IMR-90 (cell line): Measurements from ENCODE around the gene SLC26A6. TPM values are rescaled to one million over a fixed set of nuclear protein-coding genes. Genes with fewer than 3 reads are reported as not detected.

Experiments used
- ATAC-seq: fragments of 200-7000 bp; cut with Tn5 transposase; 2 replicates; pipeline ENCODE4 v1.9.1; 2020; ENCODE audit warnings: low read depth, mild to moderate bottlenecking, moderate library complexity
- BruUV-seq: library from RNA; stranded (reverse); fragments of 400-500 nt; replicated peaks from 2 replicates; lab custom pipeline; 2021; lab: Mats Ljungman, UMichigan
- CTCF ChIA-PET: fragments of 300-600 bp; formaldehyde crosslinking; extraction: SDS; loops from one replicate; lab custom pipeline; 2021; ENCODE audit warnings: antibody characterized with exemption; lab: Yijun Ruan, JAX
- POLR2A ChIA-PET: fragments of 300-600 bp; sonication (Branson Sonifier 250); formaldehyde crosslinking; loops from one replicate; lab custom pipeline; 2022; ENCODE audit warnings: antibody characterized with exemption; ENCODE audit not compliant: unreplicated experiment; lab: Charles Lee
- DNase-seq: peaks from one replicate; pipeline ENCODE4 v3.0.0; 2013
- H2AFZ ChIP-seq: replicated peaks from 2 replicates; pipeline ENCODE3; 2013; ENCODE audit warnings: low read length, mild to moderate bottlenecking; ENCODE audit not compliant: poor library complexity
- H2AK5ac ChIP-seq: 2 replicates; pipeline ENCODE4 v1.6.1; 2013; ENCODE audit warnings: low read depth, low read length, inconsistent platforms
- H2AK9ac ChIP-seq: replicated peaks from 2 replicates; pipeline ENCODE3; 2013; ENCODE audit warnings: mild to moderate bottlenecking, low read depth, low read length, moderate library complexity; ENCODE audit not compliant: poor library complexity
- H2BK120ac ChIP-seq: 2 replicates; pipeline ENCODE4 v1.6.1; 2013; ENCODE audit warnings: low read depth, low read length, inconsistent platforms
- H2BK15ac ChIP-seq: 3 replicates; pipeline ENCODE4 v1.6.1; 2013; ENCODE audit warnings: low read depth, low read length, inconsistent platforms
- H2BK20ac ChIP-seq: 2 replicates; pipeline ENCODE4 v1.6.1; 2013; ENCODE audit warnings: low read depth, mild to moderate bottlenecking, inconsistent platforms, low read length, moderate library complexity
- H2BK5ac ChIP-seq: 2 replicates; pipeline ENCODE4 v1.6.1; 2013; ENCODE audit warnings: mild to moderate bottlenecking, low read depth, low read length, inconsistent platforms; ENCODE audit not compliant: poor library complexity, severe bottlenecking
- H3K14ac ChIP-seq: replicated peaks from 2 replicates; pipeline ENCODE4 v1.6.1; 2013; ENCODE audit warnings: low read depth, low read length, inconsistent platforms
- H3K18ac ChIP-seq: 2 replicates; pipeline ENCODE4 v1.6.1; 2013; ENCODE audit warnings: low read depth, low read length, control low read depth
- H3K23ac ChIP-seq: 2 replicates; pipeline ENCODE4 v1.6.1; 2013; ENCODE audit warnings: low read depth, low read length, inconsistent platforms
- H3K27ac ChIP-seq: 2 replicates; pipeline ENCODE4 v1.5.1; 2013; ENCODE audit warnings: mild to moderate bottlenecking, control low read depth, low read length; ENCODE audit not compliant: insufficient read depth
- H3K27me3 ChIP-seq: 2 replicates; pipeline ENCODE4 v1.6.1; 2013; ENCODE audit warnings: low read length; ENCODE audit not compliant: control insufficient read depth, insufficient read depth
- H3K36me3 ChIP-seq: 2 replicates; pipeline ENCODE4 v1.6.1; 2013; ENCODE audit warnings: low read length, mixed read lengths; ENCODE audit not compliant: control insufficient read depth, insufficient read depth
- H3K4ac ChIP-seq: 2 replicates; pipeline ENCODE4 v1.6.1; 2013; ENCODE audit warnings: low read depth, low read length, inconsistent platforms
- H3K4me1 ChIP-seq: 2 replicates; pipeline ENCODE4 v1.6.1; 2013; ENCODE audit warnings: low read length, mixed read lengths; ENCODE audit not compliant: control insufficient read depth, insufficient read depth
- H3K4me2 ChIP-seq: 2 replicates; pipeline ENCODE4 v1.6.1; 2013; ENCODE audit warnings: low read depth, mild to moderate bottlenecking, control low read depth, low read length, moderate library complexity
- H3K4me3 ChIP-seq: 2 replicates; pipeline ENCODE4 v1.5.1; 2013; ENCODE audit warnings: low read depth, mild to moderate bottlenecking, control low read depth, low read length, moderate library complexity; ENCODE audit not compliant: insufficient read depth
- H3K56ac ChIP-seq: 2 replicates; pipeline ENCODE4 v1.6.1; 2013; ENCODE audit warnings: low read length, inconsistent platforms; ENCODE audit not compliant: insufficient read depth; ENCODE audit errors: extremely low read depth
- H3K79me1 ChIP-seq, 2 experiments: 2 replicates each; pipeline ENCODE4 v1.6.1; 2013; ENCODE audit warnings: low read length in 2 of 2, inconsistent platforms in 1 of 2, low read depth in 1 of 2
- H3K9ac ChIP-seq: 2 replicates; pipeline ENCODE4 v1.6.1; 2013; ENCODE audit warnings: low read depth, low read length, control low read depth
- H3K9me1 ChIP-seq: 2 replicates; pipeline ENCODE4 v1.6.1; 2013; ENCODE audit warnings: low read length, inconsistent platforms; ENCODE audit not compliant: insufficient read depth
- H3K9me3 ChIP-seq: 2 replicates; pipeline ENCODE4 v1.6.1; 2013; ENCODE audit warnings: low read length; ENCODE audit not compliant: control insufficient read depth, insufficient read depth
- H4K20me1 ChIP-seq: 2 replicates; pipeline ENCODE4 v1.6.1; 2013; ENCODE audit warnings: low read length, inconsistent platforms; ENCODE audit not compliant: insufficient read depth
- H4K5ac ChIP-seq: 2 replicates; pipeline ENCODE4 v1.6.1; 2013; ENCODE audit warnings: mild to moderate bottlenecking, low read depth, low read length, control low read depth
- H4K8ac ChIP-seq, 2 experiments: 2 replicates each; pipeline ENCODE4 v1.6.1; 2013; ENCODE audit warnings: low read depth in 2 of 2, low read length in 2 of 2, control low read depth in 1 of 2, inconsistent platforms in 1 of 2
- H4K91ac ChIP-seq: 2 replicates; pipeline ENCODE4 v1.6.1; 2013; ENCODE audit warnings: low read depth, low read length, inconsistent platforms; ENCODE audit not compliant: insufficient read depth
- CEBPB ChIP-seq: IDR thresholded peaks from 2 replicates; pipeline ENCODE4 v1.6.1; 2012; ENCODE audit warnings: low read depth, low read length, improper control_type of control experiment
- CHD1 ChIP-seq: IDR thresholded peaks from 2 replicates; pipeline ENCODE4 v1.6.1; 2012; ENCODE audit warnings: low read depth, low read length, improper control_type of control experiment
- CTCF ChIP-seq: conservative IDR thresholded peaks from 2 replicates; pipeline ENCODE4 v1.5.1; 2012; ENCODE audit warnings: mild to moderate bottlenecking, low read depth, low read length, improper control_type of control experiment
- ELK1 ChIP-seq: fragments of 150-350 bp; IDR thresholded peaks from 2 replicates; pipeline ENCODE4 v1.6.1; 2016; ENCODE audit warnings: low read depth, mild to moderate bottlenecking, low read length, moderate library complexity, borderline replicate concordance
- MAFK ChIP-seq: IDR thresholded peaks from 2 replicates; pipeline ENCODE4 v1.6.1; 2012; ENCODE audit warnings: low read depth, low read length, improper control_type of control experiment
- MAZ ChIP-seq: IDR thresholded peaks from 2 replicates; pipeline ENCODE4 v1.6.1; 2012; ENCODE audit warnings: low read depth, mild to moderate bottlenecking, low read length, improper control_type of control experiment, moderate library complexity, borderline replicate concordance
- MXI1 ChIP-seq: IDR thresholded peaks from 2 replicates; pipeline ENCODE4 v1.6.1; 2012; ENCODE audit warnings: low read depth, mild to moderate bottlenecking, low read length, moderate library complexity, borderline replicate concordance
- NFE2L2 ChIP-seq: fragments of 150-350 bp; IDR thresholded peaks from 2 replicates; pipeline ENCODE4 v1.6.1; 2016; ENCODE audit warnings: low read depth, mild to moderate bottlenecking, low read length
- POLR2A ChIP-seq: IDR thresholded peaks from 2 replicates; pipeline ENCODE4 v1.6.1; 2012; ENCODE audit warnings: mild to moderate bottlenecking, low read depth, low read length
- RAD21 ChIP-seq: IDR thresholded peaks from 2 replicates; pipeline ENCODE4 v1.6.1; 2012; ENCODE audit warnings: low read length, improper control_type of control experiment
- RCOR1 ChIP-seq: IDR thresholded peaks from 2 replicates; pipeline ENCODE4 v1.6.1; 2012; ENCODE audit warnings: mild to moderate bottlenecking, low read length, improper control_type of control experiment; ENCODE audit not compliant: insufficient replicate concordance
- SMC3 ChIP-seq: fragments of 150-350 bp; IDR thresholded peaks from 2 replicates; pipeline ENCODE4 v1.6.1; 2016; ENCODE audit warnings: low read depth, mild to moderate bottlenecking, antibody characterized with exemption, low read length, moderate library complexity
- WGBS, 2 experiments: methylation state at CpG; one replicate each; pipeline versions ENCODE4 v1.1.5 to v1.1.7; 2013; ENCODE audit warnings: missing lambda C conversion rate in 2 of 2; ENCODE audit not compliant: insufficient read length in 1 of 2; ENCODE audit errors: extremely low coverage in 2 of 2; 5-methylcytosine and 5-hydroxymethylcytosine counted together
- dilution Hi-C: fragments of 300-500 bp; cut with HindIII; formaldehyde crosslinking; loops from one replicate; pipeline ENCODE4 v1.14.3; 2018; ENCODE audit warnings: low sequenced_read_pairs; ENCODE audit not compliant: unreplicated experiment
- in situ Hi-C: fragments of 300-500 bp; cut with MboI; formaldehyde crosslinking; loops from 3 replicates; pipeline ENCODE4 v1.14.3; 2019; ENCODE audit warnings: low sequenced_read_pairs, inconsistent platforms, mixed read lengths
- intact Hi-C: fragments of 100-400 bp; cut with micrococcal nuclease; formaldehyde crosslinking; loops from 2 replicates; pipeline ENCODE4 v1.10.0; 2022
- polyA plus RNA-seq, 3 experiments: library from polyadenylated mRNA; depleted of rRNA; stranded (reverse); fragments of >200 nt; gene quantifications; 2 replicates each; pipeline ENCODE4 v1.2.3, GENCODE V29; 2012; ENCODE audit warnings: low replicate concordance in 1 of 3
- total RNA-seq: library from RNA; depleted of rRNA; stranded (reverse); fragments of >200 nt; gene quantifications from 2 replicates; pipeline ENCODE4 v1.2.3, GENCODE V29; 2012

SLC26A6 gene
- total and polyA plus RNA-seq, 2 of the 4 experiments (the other 2 are of a cell fraction), result 11.8 to 34.3 TPM

- in situ Hi-C loops, result no loop called here
- DNase-seq (no peak), ATAC-seq (no peak)
- Histone ChIP-seq H3K9me3 (no peaks in the 10 kb centered on the region), H3K4me1 (peaks cover 3% of the 10 kb centered on the region; the same call in 1 of the 2 replicates), H3K36me3 (no peaks in the 10 kb centered on the region), H3K23ac (no peak overlapping the region), H4K5ac (no peak overlapping the region), H4K8ac (no peak overlapping the region), H3K79me1 (no peaks in the 10 kb centered on the region), H4K20me1 (no peaks in the 10 kb centered on the region), H4K91ac (no peak overlapping the region), H3K4me2 (no peak overlapping the region), H3K14ac (no peak overlapping the region), H2AK5ac (no peak overlapping the region), H3K56ac (no peak overlapping the region), H3K18ac (no peak overlapping the region), H3K9me1 (no peaks in the 10 kb centered on the region), H2AFZ (no peak overlapping the region), H2BK5ac (no peak overlapping the region), H2BK20ac (no peak overlapping the region), H3K27ac (no peak overlapping the region), H2BK120ac (no peak overlapping the region), H3K4ac (no peak overlapping the region), H2BK15ac (no peak overlapping the region), H2AK9ac (no peak overlapping the region), H3K9ac (no peak overlapping the region), H3K4me3 (no peak overlapping the region), H3K27me3 (no peaks in the 10 kb centered on the region; the same call in 1 of the 2 replicates)
- no TSS peak for BruUV-seq
- intact Hi-C loops, result no loop called here
- CTCF ChIA-PET, result no interaction called here
- WGBS, 2 experiments, result 98% methylated on average over 7 of the region's 15 CpGs; no CpG with 5 or more reads in 1 of the 2 experiments
- POLR2A ChIA-PET, result no interaction called here
- dilution Hi-C loops, result no loop called here
- TF ChIP-seq MAFK, result no peak
- no peak for TF ChIP-seq CTCF
- no peak for TF ChIP-seq ELK1
- no peak for TF ChIP-seq MAZ
- no peak for TF ChIP-seq SMC3
- TF ChIP-seq CHD1, result no peak
- TF ChIP-seq MXI1, result no peak
- no peak for TF ChIP-seq POLR2A
- no peak for TF ChIP-seq CEBPB
- TF ChIP-seq RAD21, result no peak
- no peak for TF ChIP-seq NFE2L2
- TF ChIP-seq RCOR1, result no peak
Measured at GRCh38 chr3:48652923-48653715, 17.9 kb upstream of the SLC26A6 start.
